HG03457 (cell line): ENCODE data around the gene ADAD1.

ENCODE experiments used
- ATAC-seq: cut with Tn5 transposase; IDR thresholded peaks from one replicate; pipeline ENCODE4 v1.9.1; 2021; ENCODE audit warnings: moderate number of reproducible peaks; ENCODE audit not compliant: unreplicated experiment

ADAD1 gene

GRCh38 chr4:122453384-122453995 lies 74.7 kb downstream of the ADAD1 start:
- ATAC-seq: no peak

- ATAC-seq: no peak
Observed at GRCh38 chr4:122456231-122457116, 77.7 kb downstream of the ADAD1 start, which contains the start of gene IL2. Gene IL2, minus strand, starts transcription at chr4:122456725. Its CDS starts 285 bp downstream, at chr4:122456440.

- no peak for ATAC-seq
Observed at GRCh38 chr4:122458625-122459024, 79.8 kb downstream of the ADAD1 start.

- ATAC-seq: no peak
Observed at GRCh38 chr4:122469457-122469856, 90.6 kb downstream of the ADAD1 start.

DNA sequence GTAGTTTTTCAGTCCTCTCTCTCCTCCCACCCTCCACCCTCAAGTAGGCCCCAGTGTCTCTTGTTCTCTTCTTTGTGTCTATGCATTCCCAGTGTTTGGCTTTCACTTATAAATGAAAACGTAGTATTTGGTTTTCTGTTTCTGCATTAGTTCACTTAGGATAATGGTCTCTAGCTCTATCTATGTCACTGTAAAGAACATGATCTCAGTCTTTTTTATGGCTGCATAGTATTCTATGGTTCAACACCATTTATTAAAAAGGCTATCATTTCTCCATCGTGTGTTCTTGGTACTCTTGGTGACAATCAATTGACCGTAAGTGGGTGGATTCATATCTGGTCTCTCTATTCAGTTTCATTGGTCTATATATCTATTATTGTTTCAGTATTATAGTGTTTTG lies 96.4 kb downstream of the ADAD1 start:
- no peak for ATAC-seq

- no peak for ATAC-seq
Observed at GRCh38 chr4:122476126-122476525, 97.3 kb downstream of the ADAD1 start.

DNA sequence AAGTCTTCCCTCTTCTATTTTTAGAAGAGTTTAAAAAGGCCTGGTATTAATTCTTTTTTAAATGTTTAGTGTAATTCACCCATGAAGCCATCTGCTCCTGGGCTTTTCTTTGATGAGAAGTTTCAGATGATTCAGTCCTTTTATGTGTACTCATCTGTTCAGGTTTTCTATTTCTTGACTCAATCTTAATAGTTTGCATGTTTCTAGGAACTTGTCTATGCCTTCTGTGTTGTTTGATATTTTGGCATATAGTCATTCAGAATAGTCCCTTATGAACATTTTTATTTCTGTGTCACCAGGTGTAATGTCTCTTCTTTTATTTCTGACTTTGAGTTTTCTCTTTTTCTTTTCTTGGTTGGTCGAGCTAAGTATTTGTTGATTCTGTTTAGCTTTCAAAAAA lies 97.9 kb downstream of the ADAD1 start:
- no peak for ATAC-seq
